A673 (cell line): ENCODE data around the gene GBF1. TPM values are rescaled to one million over a fixed set of nuclear protein-coding genes. Genes with fewer than 3 reads are reported as not detected.

Experiments used
- BruUV-seq: library from RNA; stranded (reverse); fragments of 400-500 nt; replicated peaks from 2 replicates; lab custom pipeline; 2021; lab: Mats Ljungman, UMichigan
- CTCF ChIA-PET: fragments of 300-600 bp; sonication (Branson Sonifier 250); formaldehyde crosslinking; loops from one replicate; lab custom pipeline; 2022; ENCODE audit warnings: antibody characterized with exemption; lab: Charles Lee
- POLR2A ChIA-PET: fragments of 300-600 bp; sonication (Branson Sonifier 250); formaldehyde crosslinking; loops from one replicate; lab custom pipeline; 2022; ENCODE audit warnings: antibody characterized with exemption; ENCODE audit not compliant: low non-redundant PET; lab: Charles Lee
- DNase-seq: peaks from one replicate; pipeline ENCODE4 v3.0.0-alpha.2; 2015; ENCODE audit warnings: low spot score
- H3K27ac ChIP-seq: fragments of 200-600 bp; sonication (generic); 2 replicates; pipeline ENCODE4 v1.5.1; 2016; ENCODE audit warnings: mixed run types, low read depth, mild to moderate bottlenecking, mixed read lengths, antibody characterized with exemption, low read length; ENCODE audit not compliant: poor library complexity, severe bottlenecking
- H3K27me3 ChIP-seq: fragments of 200-600 bp; sonication (generic); replicated peaks from 2 replicates; pipeline ENCODE4 v1.6.1; 2017; ENCODE audit warnings: mixed run types, low read depth, mild to moderate bottlenecking, mixed read lengths, antibody characterized with exemption, low read length; ENCODE audit not compliant: insufficient read depth, poor library complexity
- H3K36me3 ChIP-seq: fragments of 200-600 bp; sonication (generic); 2 replicates; pipeline ENCODE4 v1.6.1; 2016; ENCODE audit warnings: mixed run types, mild to moderate bottlenecking, mixed read lengths, antibody characterized with exemption, low read length; ENCODE audit not compliant: insufficient read depth, poor library complexity, severe bottlenecking
- H3K4me1 ChIP-seq: fragments of 200-600 bp; sonication (generic); 2 replicates; pipeline ENCODE4 v1.6.1; 2017; ENCODE audit warnings: mixed run types, mild to moderate bottlenecking, mixed read lengths, antibody characterized with exemption, low read length; ENCODE audit not compliant: insufficient read depth, poor library complexity, severe bottlenecking
- H3K4me3 ChIP-seq: fragments of 200-600 bp; sonication (generic); 2 replicates; pipeline ENCODE4 v1.5.1; 2016; ENCODE audit warnings: low read depth, mixed run types, mild to moderate bottlenecking, mixed read lengths, low read length; ENCODE audit not compliant: poor library complexity, severe bottlenecking
- H3K9me3 ChIP-seq: fragments of 200-600 bp; sonication (generic); 2 replicates; pipeline ENCODE4 v1.6.1; 2016; ENCODE audit warnings: mixed run types, low read depth, mild to moderate bottlenecking, mixed read lengths, antibody characterized with exemption, low read length; ENCODE audit not compliant: poor library complexity, severe bottlenecking
- CTCF ChIP-seq: fragments of 300-800, 200-600 bp; sonication (generic); conservative IDR thresholded peaks from 2 replicates; pipeline ENCODE4 v1.5.1; 2017; ENCODE audit warnings: low read depth, mild to moderate bottlenecking, antibody characterized with exemption, low read length, moderate library complexity, mixed read lengths
- EZH2 ChIP-seq: fragments of 200-600 bp; sonication (generic); IDR thresholded peaks from 2 replicates; pipeline ENCODE4 v1.6.1; 2017; ENCODE audit warnings: borderline replicate concordance, low read depth, mild to moderate bottlenecking, mixed read lengths, antibody characterized with exemption, low read length; ENCODE audit not compliant: poor library complexity, severe bottlenecking
- intact Hi-C: fragments of 100-400 bp; cut with micrococcal nuclease; formaldehyde crosslinking; loops from one replicate; pipeline ENCODE4 v1.10.0; 2022; ENCODE audit not compliant: unreplicated experiment
- total RNA-seq: library from RNA; stranded (reverse); gene quantifications from 2 replicates; pipeline ENCODE4 v1.2.3, GENCODE V29; 2021

Gene GBF1
- total RNA-seq, 1 experiment from 2014 or later: 50.0 TPM

DNA sequence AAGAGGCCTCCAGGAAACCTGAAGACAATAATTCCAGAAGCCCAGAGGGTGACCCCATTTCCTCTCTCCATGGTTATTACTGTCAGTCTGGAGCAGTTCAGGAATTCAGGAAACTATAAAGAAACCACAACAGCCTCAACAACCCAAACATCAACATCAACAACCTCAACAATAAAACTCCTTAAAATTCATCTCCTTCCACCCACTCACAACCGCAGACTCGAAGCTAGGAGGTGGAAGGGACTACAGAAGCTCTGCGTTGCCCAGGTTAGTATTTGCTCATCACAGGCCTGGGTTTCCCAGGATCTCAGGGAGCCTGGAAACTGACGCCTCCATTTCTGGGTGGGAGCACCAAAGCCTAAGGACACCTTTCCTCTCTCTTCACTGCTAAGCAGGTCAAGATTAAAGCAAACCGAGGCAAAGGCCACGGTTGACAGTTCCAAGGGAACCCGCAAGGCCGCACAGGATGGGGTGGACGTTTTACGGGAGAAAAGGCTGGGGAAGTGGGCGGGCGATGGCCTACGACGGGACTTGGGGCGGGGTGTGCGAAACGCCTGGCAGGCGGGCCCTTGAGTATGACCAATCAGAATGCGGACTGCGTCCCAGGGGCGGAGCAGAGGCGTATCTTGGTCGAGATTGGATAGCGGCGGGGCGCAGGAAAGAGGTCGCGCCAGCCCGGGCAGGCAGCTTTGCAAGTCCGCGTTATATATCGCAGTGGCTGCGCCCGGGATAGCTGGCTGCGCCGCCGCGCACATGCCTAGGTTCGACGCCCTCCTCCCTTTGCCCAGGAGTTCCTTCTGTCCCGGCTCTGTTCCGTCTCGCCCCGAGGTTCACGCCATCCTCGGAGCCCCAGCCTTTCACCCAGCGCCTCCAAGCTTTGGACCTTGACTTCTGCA lies 19.4 kb upstream of the GBF1 start, which contains the start of gene ELOVL3:
TSS of gene ELOVL3 (plus strand) at position 654 of the 896 bp plus-strand sequence. CDS start 250 bp downstream, outside the sequence.
- Histone ChIP-seq H3K36me3 (no peaks in the 10 kb centered on the region), H3K4me1 (peaks cover 15% of the 10 kb centered on the region), H3K27me3 (peaks cover 10% of the 10 kb centered on the region), H3K4me3 (peak within 1 kb of the TSS; percentile 5), H3K9me3 (no peaks in the 10 kb centered on the region), H3K27ac (peak within 1 kb of the TSS; percentile 51)
- peak; percentile 96 for DNase-seq
- no peak for TF ChIP-seq EZH2
- no peak for TF ChIP-seq CTCF
- POLR2A ChIA-PET: no interaction called here
- BruUV-seq: no TSS peak
- CTCF ChIA-PET: interaction anchor here (0.5 to 2.2 kb wide), 5 partner anchors 56 to 1688 kb away, joined by 3 to 11 read pairs (median 4); no protein-coding TSS in a partner anchor
- intact Hi-C loops: loop anchor here (2.0 kb wide), 1 partner anchor 57 kb away; no protein-coding TSS in a partner anchor

DNA sequence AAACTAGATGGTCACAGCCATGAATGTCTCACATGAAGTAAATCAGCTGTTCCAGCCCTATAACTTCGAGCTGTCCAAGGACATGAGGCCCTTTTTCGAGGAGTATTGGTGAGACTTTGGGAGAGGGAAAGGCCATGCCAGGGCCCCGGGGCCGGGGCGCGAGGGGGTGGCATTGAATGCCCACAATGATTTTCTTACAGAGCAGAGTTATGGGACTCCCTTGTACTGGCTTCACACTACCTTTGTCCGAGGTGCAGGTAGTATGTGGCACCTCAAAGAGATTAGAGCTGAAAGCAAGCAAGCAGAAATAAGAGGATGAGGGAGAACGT lies 18.8 kb upstream of the GBF1 start:
- ChIA-PET POLR2A (no interaction called here), CTCF (interaction anchor here (0.5 to 2.2 kb wide), 5 partner anchors 57 to 1688 kb away, joined by 3 to 11 read pairs (median 4); no protein-coding TSS in a partner anchor)
- DNase-seq: no peak
- Histone ChIP-seq H3K9me3 (no peaks in the 10 kb centered on the region), H3K27me3 (peaks cover 13% of the 10 kb centered on the region), H3K36me3 (no peaks in the 10 kb centered on the region), H3K27ac (no peak overlapping the region), H3K4me3 (no peak overlapping the region), H3K4me1 (peaks cover 20% of the 10 kb centered on the region)
- TF ChIP-seq EZH2: no peak
- TF ChIP-seq CTCF: no peak
- BruUV-seq: no TSS peak
- intact Hi-C loops: loop anchor here (2.0 kb wide), 1 partner anchor 58 kb away; no protein-coding TSS in a partner anchor

GRCh38 chr10:102227050-102227449 lies 18.3 kb upstream of the GBF1 start:
- no peaks in the 10 kb centered on the region for H3K9me3 ChIP-seq
- H3K27ac ChIP-seq: no peak overlapping the region
- peak; percentile 39 for DNase-seq
- H3K4me3 ChIP-seq: no peak overlapping the region
- peaks cover 13% of the 10 kb centered on the region for H3K27me3 ChIP-seq
- H3K4me1 ChIP-seq: peaks cover 20% of the 10 kb centered on the region
- TF ChIP-seq EZH2 (no peak), CTCF (no peak)
- ChIA-PET POLR2A (interaction anchor here (0.6 kb wide), 1 partner anchor 77 kb away, joined by 14 read pairs; no protein-coding TSS in a partner anchor), CTCF (interaction anchor here (0.5 to 2.2 kb wide), 5 partner anchors 57 to 386 kb away, joined by 3 to 11 read pairs (median 3); no protein-coding TSS in a partner anchor)
- BruUV-seq: no TSS peak
- intact Hi-C loops: loop anchor here (2.0 kb wide), 1 partner anchor 58 kb away; no protein-coding TSS in a partner anchor
- no peaks in the 10 kb centered on the region for H3K36me3 ChIP-seq
